ENCODE data around the gene COG1. TPM values are rescaled to one million over a fixed set of nuclear protein-coding genes. Genes with fewer than 3 reads are reported as not detected.

COG1 gene
- total and polyA plus RNA-seq, 9 of the 15 experiments (the other 6 are each of a cell fraction or from before 2014, with no cell fraction given): 9.5 to 26.8 (median 12.9) TPM

DNA sequence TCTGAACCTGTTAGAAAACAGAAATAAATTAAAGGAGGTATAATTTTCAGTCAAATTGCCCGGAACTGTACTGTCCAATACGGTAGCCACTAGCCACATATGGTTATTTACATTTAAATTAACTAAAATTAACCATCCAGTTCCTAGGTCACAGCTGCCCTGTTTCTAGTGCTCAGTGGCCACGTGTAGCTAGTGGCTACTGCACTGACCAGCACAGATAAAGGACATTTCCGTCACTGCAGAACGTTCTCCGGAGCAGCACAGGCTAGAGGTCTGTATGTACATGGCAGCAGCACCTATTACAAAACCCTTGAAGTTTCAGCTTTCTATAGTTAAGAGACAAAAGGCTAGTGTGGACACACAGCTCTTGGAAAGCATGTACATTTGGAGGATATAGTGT, 35.1 kb downstream of the COG1 start (continued):
- TF ChIP-seq, protein P1, sequence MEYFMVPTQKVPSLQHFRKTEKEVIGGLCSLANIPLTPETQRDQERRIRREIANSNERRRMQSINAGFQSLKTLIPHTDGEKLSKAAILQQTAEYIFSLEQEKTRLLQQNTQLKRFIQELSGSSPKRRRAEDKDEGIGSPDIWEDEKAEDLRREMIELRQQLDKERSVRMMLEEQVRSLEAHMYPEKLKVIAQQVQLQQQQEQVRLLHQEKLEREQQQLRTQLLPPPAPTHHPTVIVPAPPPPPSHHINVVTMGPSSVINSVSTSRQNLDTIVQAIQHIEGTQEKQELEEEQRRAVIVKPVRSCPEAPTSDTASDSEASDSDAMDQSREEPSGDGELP (CRISPR knock-in tag; IDR thresholded peaks at IDR 0.05; ENCODE audit: borderline replicate concordance): no peak
- TF ChIP-seq ZNF175 (CRISPR knock-in tag; IDR thresholded peaks at IDR 0.05; ENCODE audit: low read depth): no peak
- TF ChIP-seq TARDBP (IDR thresholded peaks at IDR 0.05): no peak
- peak; percentile 11 to 22; a peak in 1 of 4 replicates for TF ChIP-seq NRF1 (conservative IDR thresholded peaks at IDR 0.05 in 1 of 2, IDR thresholded peaks at IDR 0.05 in 1 of 2)
- no peak for TF ChIP-seq ILK (tag; IDR thresholded peaks at IDR 0.05; ENCODE audit: borderline replicate concordance, low read depth)
- TF ChIP-seq, protein P2, sequence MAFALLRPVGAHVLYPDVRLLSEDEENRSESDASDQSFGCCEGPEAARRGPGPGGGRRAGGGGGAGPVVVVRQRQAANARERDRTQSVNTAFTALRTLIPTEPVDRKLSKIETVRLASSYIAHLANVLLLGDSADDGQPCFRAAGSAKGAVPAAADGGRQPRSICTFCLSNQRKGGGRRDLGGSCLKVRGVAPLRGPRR (CRISPR knock-in tag; IDR thresholded peaks at IDR 0.05): 0 out of 2 replicates have a peak, but pooled peaks have one; percentile 6
- TF ChIP-seq POLR2AphosphoS5 (IDR thresholded peaks at IDR 0.05; ENCODE audit: control insufficient read depth, insufficient read depth, low read depth, low read length): no peak
- no peak for TF ChIP-seq ESRRB (CRISPR knock-in tag; IDR thresholded peaks at IDR 0.05; ENCODE audit: borderline replicate concordance)
- peak; percentile 57 for TF ChIP-seq CBFA2T3 (IDR thresholded peaks at IDR 0.05)
- TF ChIP-seq SIN3A (IDR thresholded peaks at IDR 0.05; ENCODE audit: borderline replicate concordance in 2 of 2, control insufficient read depth in 1 of 2, low read depth in 2 of 2, low read length in 2 of 2): peak in 1 of 2 experiments; percentile 56; a peak in 1 of 4 replicates
- peak; percentile 76; the same call in 1 of the 2 replicates for TF ChIP-seq MYC (IDR thresholded peaks at IDR 0.05; ENCODE audit: low read depth, low read length)
- no peak for TF ChIP-seq MYC (CRISPR knock-in tag; IDR thresholded peaks at IDR 0.05; ENCODE audit: borderline replicate concordance, low read depth)
- no peak for TF ChIP-seq NFATC3 (IDR thresholded peaks at IDR 0.05)
- TF ChIP-seq, protein P3, sequence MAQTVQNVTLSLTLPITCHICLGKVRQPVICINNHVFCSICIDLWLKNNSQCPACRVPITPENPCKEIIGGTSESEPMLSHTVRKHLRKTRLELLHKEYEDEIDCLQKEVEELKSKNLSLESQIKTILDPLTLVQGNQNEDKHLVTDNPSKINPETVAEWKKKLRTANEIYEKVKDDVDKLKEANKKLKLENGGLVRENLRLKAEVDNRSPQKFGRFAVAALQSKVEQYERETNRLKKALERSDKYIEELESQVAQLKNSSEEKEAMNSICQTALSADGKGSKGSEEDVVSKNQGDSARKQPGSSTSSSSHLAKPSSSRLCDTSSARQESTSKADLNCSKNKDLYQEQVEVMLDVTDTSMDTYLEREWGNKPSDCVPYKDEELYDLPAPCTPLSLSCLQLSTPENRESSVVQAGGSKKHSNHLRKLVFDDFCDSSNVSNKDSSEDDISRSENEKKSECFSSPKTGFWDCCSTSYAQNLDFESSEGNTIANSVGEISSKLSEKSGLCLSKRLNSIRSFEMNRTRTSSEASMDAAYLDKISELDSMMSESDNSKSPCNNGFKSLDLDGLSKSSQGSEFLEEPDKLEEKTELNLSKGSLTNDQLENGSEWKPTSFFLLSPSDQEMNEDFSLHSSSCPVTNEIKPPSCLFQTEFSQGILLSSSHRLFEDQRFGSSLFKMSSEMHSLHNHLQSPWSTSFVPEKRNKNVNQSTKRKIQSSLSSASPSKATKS (CRISPR knock-in tag; IDR thresholded peaks at IDR 0.05): no peak
- no peak for TF ChIP-seq ETV5 (CRISPR knock-in tag; IDR thresholded peaks at IDR 0.05; ENCODE audit: low read depth)
- TF ChIP-seq ZNF3 (CRISPR knock-in tag; IDR thresholded peaks at IDR 0.05): no peak
- no peak for TF ChIP-seq CCAR2 (IDR thresholded peaks at IDR 0.05; ENCODE audit: low read depth, low read length)
- TF ChIP-seq KDM4B (IDR thresholded peaks at IDR 0.05; ENCODE audit: borderline replicate concordance in 2 of 2, low read depth in 1 of 2): no peak
- peak; percentile 29; the same call in 1 of the 2 replicates for TF ChIP-seq CXXC5 (CRISPR knock-in tag; IDR thresholded peaks at IDR 0.05)
- no peak for TF ChIP-seq CCNT2 (IDR thresholded peaks at IDR 0.05; ENCODE audit: borderline replicate concordance, extremely low read depth, insufficient read length, low read depth, low read length)
- TF ChIP-seq ZNF174 (CRISPR knock-in tag; IDR thresholded peaks at IDR 0.05): no peak
- TF ChIP-seq MED1 (CRISPR knock-in tag; IDR thresholded peaks at IDR 0.05; ENCODE audit: borderline replicate concordance): no peak
- TF ChIP-seq, protein P4, sequence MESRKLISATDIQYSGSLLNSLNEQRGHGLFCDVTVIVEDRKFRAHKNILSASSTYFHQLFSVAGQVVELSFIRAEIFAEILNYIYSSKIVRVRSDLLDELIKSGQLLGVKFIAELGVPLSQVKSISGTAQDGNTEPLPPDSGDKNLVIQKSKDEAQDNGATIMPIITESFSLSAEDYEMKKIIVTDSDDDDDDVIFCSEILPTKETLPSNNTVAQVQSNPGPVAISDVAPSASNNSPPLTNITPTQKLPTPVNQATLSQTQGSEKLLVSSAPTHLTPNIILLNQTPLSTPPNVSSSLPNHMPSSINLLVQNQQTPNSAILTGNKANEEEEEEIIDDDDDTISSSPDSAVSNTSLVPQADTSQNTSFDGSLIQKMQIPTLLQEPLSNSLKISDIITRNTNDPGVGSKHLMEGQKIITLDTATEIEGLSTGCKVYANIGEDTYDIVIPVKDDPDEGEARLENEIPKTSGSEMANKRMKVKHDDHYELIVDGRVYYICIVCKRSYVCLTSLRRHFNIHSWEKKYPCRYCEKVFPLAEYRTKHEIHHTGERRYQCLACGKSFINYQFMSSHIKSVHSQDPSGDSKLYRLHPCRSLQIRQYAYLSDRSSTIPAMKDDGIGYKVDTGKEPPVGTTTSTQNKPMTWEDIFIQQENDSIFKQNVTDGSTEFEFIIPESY (CRISPR knock-in tag; IDR thresholded peaks at IDR 0.05): no peak
- TF ChIP-seq GABPB1 (CRISPR knock-in tag; IDR thresholded peaks at IDR 0.05): no peak

Measured in K562 (cell line).